ENCODE results near the gene BPTF.
A peak's percentile ranks its signal among the peaks of the same experiment; 100 is the strongest.
"Not testable (repeated sequence)": the region's sequence is repeated elsewhere in the genome, so short reads cannot be mapped to it uniquely, and the experiment has no call there.

Gene BPTF

GRCh38 chr17:68020409-68020756 is 195.1 kb downstream of the BPTF start:
- peak overlapping the region; percentile 72 for H3K4me3 ChIP-seq (ENCODE audit: low read length)
- TF ChIP-seq, protein P1, sequence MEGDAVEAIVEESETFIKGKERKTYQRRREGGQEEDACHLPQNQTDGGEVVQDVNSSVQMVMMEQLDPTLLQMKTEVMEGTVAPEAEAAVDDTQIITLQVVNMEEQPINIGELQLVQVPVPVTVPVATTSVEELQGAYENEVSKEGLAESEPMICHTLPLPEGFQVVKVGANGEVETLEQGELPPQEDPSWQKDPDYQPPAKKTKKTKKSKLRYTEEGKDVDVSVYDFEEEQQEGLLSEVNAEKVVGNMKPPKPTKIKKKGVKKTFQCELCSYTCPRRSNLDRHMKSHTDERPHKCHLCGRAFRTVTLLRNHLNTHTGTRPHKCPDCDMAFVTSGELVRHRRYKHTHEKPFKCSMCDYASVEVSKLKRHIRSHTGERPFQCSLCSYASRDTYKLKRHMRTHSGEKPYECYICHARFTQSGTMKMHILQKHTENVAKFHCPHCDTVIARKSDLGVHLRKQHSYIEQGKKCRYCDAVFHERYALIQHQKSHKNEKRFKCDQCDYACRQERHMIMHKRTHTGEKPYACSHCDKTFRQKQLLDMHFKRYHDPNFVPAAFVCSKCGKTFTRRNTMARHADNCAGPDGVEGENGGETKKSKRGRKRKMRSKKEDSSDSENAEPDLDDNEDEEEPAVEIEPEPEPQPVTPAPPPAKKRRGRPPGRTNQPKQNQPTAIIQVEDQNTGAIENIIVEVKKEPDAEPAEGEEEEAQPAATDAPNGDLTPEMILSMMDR (conservative IDR thresholded peaks at IDR 0.05; ENCODE audit: low read depth, low read length) = no peak
- no peak for DNase-seq (ENCODE audit: low read depth)

DNA sequence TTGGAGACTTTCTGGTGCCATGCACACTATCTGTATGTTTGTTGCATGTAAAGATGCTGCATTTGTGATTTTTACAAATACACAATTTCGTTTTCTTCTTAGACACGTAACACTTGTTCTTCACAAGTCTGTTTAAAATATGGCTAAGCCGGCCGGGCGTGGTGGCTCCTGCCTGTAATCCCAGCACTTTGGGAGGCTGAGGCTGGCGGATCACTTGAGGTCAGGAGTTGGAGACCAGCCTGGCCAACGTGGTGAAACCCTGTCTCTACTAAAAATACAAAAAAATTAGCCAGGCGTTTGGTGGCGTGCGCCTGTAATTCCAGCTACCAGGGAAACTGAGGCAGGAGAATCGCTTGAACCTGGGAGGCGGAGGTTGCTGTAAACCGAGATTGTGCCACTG is 195.5 kb downstream of the BPTF start:
- peak overlapping the region; percentile 72 for H3K4me3 ChIP-seq (ENCODE audit: low read length)
- DNase-seq (ENCODE audit: low read depth) = not testable (repeated sequence)

DNA sequence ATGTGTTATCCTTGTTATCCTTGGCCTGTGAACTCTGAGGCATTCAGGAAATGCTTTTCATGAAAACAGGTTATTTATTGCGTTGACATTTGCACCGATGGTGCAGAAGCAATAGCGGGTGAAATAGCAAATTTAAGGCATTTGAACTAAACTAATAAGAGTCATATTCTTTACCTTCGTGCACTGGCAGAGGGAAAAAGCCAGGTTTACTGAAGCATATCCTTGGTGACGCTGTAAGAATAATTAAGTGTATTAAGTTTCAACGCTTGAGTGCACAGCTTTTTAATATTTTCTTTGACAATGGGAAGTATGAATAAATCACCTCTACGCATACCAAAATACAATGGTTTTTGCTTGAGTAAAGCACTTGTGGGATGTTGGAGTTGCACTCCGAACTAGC is 196.7 kb downstream of the BPTF start:
- H3K4me3 ChIP-seq (ENCODE audit: low read length) = no peak overlapping the region
- TF ChIP-seq, protein P1 (conservative IDR thresholded peaks at IDR 0.05; ENCODE audit: low read depth, low read length) = no peak

DNA sequence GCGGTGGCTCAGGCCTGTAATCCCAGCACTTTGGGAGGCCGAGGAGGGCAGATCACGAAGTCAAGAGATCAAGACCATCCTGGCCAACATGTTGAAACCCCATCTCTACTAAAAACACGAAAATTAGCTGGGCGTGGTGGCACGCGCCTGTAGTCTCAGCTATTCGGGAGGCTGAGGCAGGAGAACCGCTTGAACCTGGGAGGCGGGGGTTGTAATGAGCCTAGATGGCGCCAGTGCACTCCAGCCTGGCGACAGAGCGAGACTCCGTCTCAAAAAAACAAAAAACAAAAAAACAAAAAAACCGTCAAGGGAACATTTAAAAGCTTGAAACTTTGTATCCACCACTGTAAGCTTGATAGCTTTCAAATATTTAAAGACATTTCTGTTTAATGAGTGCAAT is 197.2 kb downstream of the BPTF start:
- not testable (repeated sequence) for H3K4me3 ChIP-seq (ENCODE audit: low read length); DNase-seq (ENCODE audit: low read depth)

More for the DNA sequence above, 196.7 kb downstream of the BPTF start:
- DNase-seq (ENCODE audit: low read depth) = no peak

GRCh38 chr17:68029512-68030215 is 204.4 kb downstream of the BPTF start:
- H3K4me3 ChIP-seq (ENCODE audit: low read length) = no peak overlapping the region
- no peak for DNase-seq (ENCODE audit: low read depth)
- TF ChIP-seq, protein P1 (conservative IDR thresholded peaks at IDR 0.05; ENCODE audit: low read depth, low read length) = no peak
